Sigmoid colon (tissue), 7 donors: ENCODE results near the gene CELA3A. TPM values are rescaled to one million over a fixed set of nuclear protein-coding genes. Genes with fewer than 3 reads are reported as not detected.

ENCODE experiments used
- DNase-seq: peaks from one replicate; pipeline ENCODE4 v3.0.0-alpha.2; 2019
- H3K27ac ChIP-seq, 4 donors: fragments of 200-600 bp; sonication (generic); one replicate each; pipeline ENCODE4 v1.5.1; 2016 to 2019; ENCODE audit warnings: mild to moderate bottlenecking in 1 of 4
- H3K27me3 ChIP-seq, 3 donors: fragments of 200-600 bp; sonication (generic); one replicate each; pipeline ENCODE4 v1.5.1; 2019; ENCODE audit warnings: mild to moderate bottlenecking in 1 of 3
- H3K36me3 ChIP-seq, 4 donors: fragments of 200-600 bp; sonication (generic); one replicate each; pipeline ENCODE4 v1.5.1; 2016 to 2019
- H3K4me1 ChIP-seq, 4 donors: fragments of 200-600 bp; sonication (generic); one replicate each; pipeline ENCODE4 v1.5.1; 2017 to 2019
- H3K4me3 ChIP-seq, 4 donors: fragments of 200-600 bp; sonication (generic); one replicate each; pipeline ENCODE4 v1.5.1; 2017 to 2019; ENCODE audit warnings: mild to moderate bottlenecking in 2 of 4, moderate library complexity in 1 of 4
- H3K9me3 ChIP-seq, 4 donors: fragments of 200-600 bp in 3 of 4; sonication (generic) in 3 of 4; one replicate each; pipeline versions ENCODE4 v1.5.1 to v1.6.1; 2013 to 2019
- EP300 ChIP-seq, 4 donors: sonication (generic); formaldehyde crosslinking; IDR thresholded peaks; one replicate each; pipeline ENCODE4 v1.6.1; 2017; ENCODE audit warnings: antibody characterized with exemption in 4 of 4
- POLR2A ChIP-seq, 2 donors: fragments of 450-650 bp; IDR thresholded peaks; one replicate each; pipeline ENCODE4 v1.6.1; 2016; ENCODE audit warnings: antibody characterized with exemption in 2 of 2, mild to moderate bottlenecking in 2 of 2, moderate library complexity in 2 of 2
- POLR2AphosphoS5 ChIP-seq, 4 donors: sonication (generic); formaldehyde crosslinking; IDR thresholded peaks; one replicate each; pipeline ENCODE4 v1.6.1; 2017; ENCODE audit warnings: antibody characterized with exemption in 4 of 4
- WGBS, 2 donors: extraction: QIAGEN DNeasy Blood & Tissue Kit; methylation state at CpG; one replicate each; pipeline ENCODE4 v1.1.7; 2013; 5-methylcytosine and 5-hydroxymethylcytosine counted together
- intact Hi-C: fragments of 100-400 bp; cut with DNase I; formaldehyde crosslinking; loops from one replicate; pipeline ENCODE4 v1.15.1; 2023
- polyA plus RNA-seq, 3 donors: library from polyadenylated mRNA; stranded (reverse); fragments of 200-250 nt; gene quantifications; one replicate each; pipeline ENCODE4 v1.2.3, GENCODE V29; 2013
- total RNA-seq, 4 donors: library from RNA; depleted of rRNA; stranded (reverse); fragments of >200 nt; gene quantifications; one replicate each; pipeline ENCODE4 v1.1.0, GENCODE V29; 2016
- TF ChIP-seq, protein P1 (sequence below), 4 experiments: fragments of 450-650 bp in 3 of 4; fragments of 200-600 bp in 1 of 4; IDR thresholded peaks; one replicate each; pipeline ENCODE4 v1.5.1; 2016 to 2019; ENCODE audit warnings: antibody characterized with exemption in 4 of 4, mild to moderate bottlenecking in 3 of 4, moderate library complexity in 2 of 4
- donor health status: healthy with polysubstance abuse.
- donor health status: Bipolar disorder and iron deficiency.
- donor health status: healthy.

The CELA3A gene
- total and polyA plus RNA-seq, 7 donors = 0.54 to 13.8 (median 6.0) TPM; not detected in 4

DNA sequence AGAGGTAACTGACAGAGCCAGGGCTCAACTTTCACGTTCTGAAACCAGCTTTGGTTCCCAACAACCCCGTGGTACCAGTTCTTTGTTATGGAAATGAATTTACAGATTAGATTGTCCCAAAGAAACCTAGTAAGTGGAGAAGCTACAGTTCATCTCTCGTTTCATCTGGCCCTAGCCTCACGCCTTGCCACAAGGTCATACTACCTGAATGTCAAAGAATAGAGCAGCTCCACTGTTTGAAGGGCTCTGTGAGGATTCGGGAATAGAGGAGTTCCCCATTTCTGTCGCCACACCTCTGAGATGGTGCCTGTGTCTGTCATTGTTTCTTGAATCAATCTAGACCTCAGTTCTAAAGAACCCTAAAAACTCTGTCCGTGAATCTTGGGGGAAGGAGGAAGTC, 36.1 kb downstream of the CELA3A start:
- peaks cover 0 to 13% (median 7%) of the 10 kb centered on the region in 4 donors for H3K4me1 ChIP-seq
- no peak overlapping the region for H3K27ac ChIP-seq
- H3K4me3 ChIP-seq = no peak overlapping the region
- H3K36me3 ChIP-seq = no peaks in the 10 kb centered on the region
- TF ChIP-seq, protein P1, sequence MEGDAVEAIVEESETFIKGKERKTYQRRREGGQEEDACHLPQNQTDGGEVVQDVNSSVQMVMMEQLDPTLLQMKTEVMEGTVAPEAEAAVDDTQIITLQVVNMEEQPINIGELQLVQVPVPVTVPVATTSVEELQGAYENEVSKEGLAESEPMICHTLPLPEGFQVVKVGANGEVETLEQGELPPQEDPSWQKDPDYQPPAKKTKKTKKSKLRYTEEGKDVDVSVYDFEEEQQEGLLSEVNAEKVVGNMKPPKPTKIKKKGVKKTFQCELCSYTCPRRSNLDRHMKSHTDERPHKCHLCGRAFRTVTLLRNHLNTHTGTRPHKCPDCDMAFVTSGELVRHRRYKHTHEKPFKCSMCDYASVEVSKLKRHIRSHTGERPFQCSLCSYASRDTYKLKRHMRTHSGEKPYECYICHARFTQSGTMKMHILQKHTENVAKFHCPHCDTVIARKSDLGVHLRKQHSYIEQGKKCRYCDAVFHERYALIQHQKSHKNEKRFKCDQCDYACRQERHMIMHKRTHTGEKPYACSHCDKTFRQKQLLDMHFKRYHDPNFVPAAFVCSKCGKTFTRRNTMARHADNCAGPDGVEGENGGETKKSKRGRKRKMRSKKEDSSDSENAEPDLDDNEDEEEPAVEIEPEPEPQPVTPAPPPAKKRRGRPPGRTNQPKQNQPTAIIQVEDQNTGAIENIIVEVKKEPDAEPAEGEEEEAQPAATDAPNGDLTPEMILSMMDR (IDR thresholded peaks at IDR 0.05) = no peak
- TF ChIP-seq EP300 (IDR thresholded peaks at IDR 0.05) = no peak
- TF ChIP-seq POLR2A (IDR thresholded peaks at IDR 0.05) = no peak
- no peak for TF ChIP-seq POLR2AphosphoS5 (IDR thresholded peaks at IDR 0.05)
- intact Hi-C loops = no loop called here
- DNase-seq = no peak
- no peaks in the 10 kb centered on the region for H3K9me3 ChIP-seq
- H3K27me3 ChIP-seq = no peaks in the 10 kb centered on the region
- WGBS, 2 donors = 85 to 87% methylated on average over 7 of the region's 7 CpGs

DNA sequence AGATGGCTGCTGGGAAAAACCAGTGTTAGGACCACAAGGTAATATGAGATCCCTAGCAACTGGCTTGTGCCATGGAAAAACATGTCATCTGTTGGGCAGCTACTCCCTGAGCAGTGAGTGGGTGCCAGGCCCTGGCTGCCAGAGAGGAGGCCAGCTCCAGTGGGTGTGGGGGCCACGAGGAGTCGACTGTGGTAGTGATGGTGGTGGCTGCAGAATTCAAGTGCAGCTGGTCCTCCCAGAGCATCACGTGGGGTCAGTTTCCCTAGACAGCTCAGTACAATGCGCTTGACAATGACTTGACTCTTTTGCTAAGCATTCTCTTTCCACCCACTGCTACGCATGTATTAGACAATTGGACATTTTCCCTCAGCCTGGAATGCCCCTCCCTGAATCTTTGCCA, 36.6 kb downstream of the CELA3A start:
- WGBS, 2 donors = 92 to 94% methylated on average over 5 of the region's 5 CpGs
- Histone ChIP-seq H3K27ac (no peak overlapping the region), H3K9me3 (no peaks in the 10 kb centered on the region), H3K36me3 (no peaks in the 10 kb centered on the region), H3K4me3 (no peak overlapping the region), H3K4me1 (peaks cover 0 to 9% (median 4%) of the 10 kb centered on the region in 4 donors), H3K27me3 (no peaks in the 10 kb centered on the region)
- no peak for TF ChIP-seq POLR2AphosphoS5 (IDR thresholded peaks at IDR 0.05)
- no peak for TF ChIP-seq EP300 (IDR thresholded peaks at IDR 0.05)
- TF ChIP-seq, protein P1 (IDR thresholded peaks at IDR 0.05) = no peak
- TF ChIP-seq POLR2A (IDR thresholded peaks at IDR 0.05) = no peak
- no peak for DNase-seq
- intact Hi-C loops = no loop called here

DNA sequence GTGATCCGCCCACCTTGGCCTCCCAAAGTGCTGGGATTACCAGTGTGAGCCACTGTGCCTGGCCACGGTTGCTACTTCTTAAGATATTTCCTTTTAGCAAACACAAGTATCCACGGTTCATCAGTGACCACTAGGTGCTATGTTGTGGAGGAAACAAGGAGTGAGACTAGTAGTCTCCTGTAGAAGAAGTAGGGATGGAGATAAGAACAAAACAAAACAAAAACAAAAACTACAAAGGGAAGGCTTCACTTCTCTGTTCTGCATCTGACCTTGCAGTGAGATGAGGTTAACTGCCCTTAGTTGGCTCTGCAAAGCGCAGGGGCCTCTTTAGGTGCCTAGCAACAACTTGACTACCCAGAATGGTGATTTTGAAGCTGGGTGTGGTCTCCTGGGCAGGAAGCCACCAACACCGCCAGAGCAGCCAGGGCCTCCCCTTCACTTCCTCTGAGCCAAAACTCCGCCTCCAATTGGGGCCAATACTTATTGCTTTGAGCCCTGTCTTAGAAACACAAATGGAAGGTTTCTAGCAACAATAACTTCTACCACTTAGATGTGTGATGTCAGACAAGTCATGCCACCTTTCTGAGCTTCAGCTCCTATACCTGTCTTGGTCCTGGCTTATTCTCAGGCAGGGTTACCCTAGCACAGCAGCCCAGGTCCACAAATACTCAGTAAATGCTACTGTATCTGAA, 38.3 kb downstream of the CELA3A start:
- Histone ChIP-seq H3K27ac (peak overlapping the region in 3 of 4 donors; percentile 6 to 57 (median 31)), H3K36me3 (no peaks in the 10 kb centered on the region), H3K4me1 (peaks cover 0 to 9% (median 3%) of the 10 kb centered on the region in 4 donors), H3K4me3 (no peak overlapping the region), H3K9me3 (no peaks in the 10 kb centered on the region), H3K27me3 (no peaks in the 10 kb centered on the region)
- WGBS, 2 donors = 18 to 24% methylated on average over 6 of the region's 6 CpGs
- DNase-seq = peak; percentile 71
- intact Hi-C loops = no loop called here
- TF ChIP-seq POLR2A (IDR thresholded peaks at IDR 0.05) (no peak), EP300 (IDR thresholded peaks at IDR 0.05) (no peak), POLR2AphosphoS5 (IDR thresholded peaks at IDR 0.05) (no peak)
- TF ChIP-seq, protein P1 (IDR thresholded peaks at IDR 0.05) = no peak

DNA sequence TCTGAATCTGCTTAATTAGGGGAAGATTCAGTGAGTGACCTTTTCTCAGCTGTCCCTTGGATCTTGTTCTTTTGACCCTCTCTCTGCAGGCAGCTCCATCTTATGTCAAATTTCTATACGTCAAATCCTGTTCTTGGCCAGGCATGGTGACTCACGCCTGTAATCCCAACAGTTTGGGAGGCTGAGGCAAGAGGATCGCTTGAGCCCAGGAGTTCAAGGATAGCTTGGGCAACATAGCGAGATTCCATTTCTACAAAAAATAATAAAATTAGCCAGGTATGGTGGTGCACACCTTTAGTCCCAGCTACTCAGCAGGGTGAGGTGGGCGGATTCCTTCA, 38.8 kb downstream of the CELA3A start:
- Histone ChIP-seq H3K9me3 (no peaks in the 10 kb centered on the region), H3K4me1 (peaks cover 0 to 9% (median 3%) of the 10 kb centered on the region in 4 donors), H3K27ac (peak overlapping the region in 3 of 4 donors; percentile 6 to 57 (median 31)), H3K27me3 (no peaks in the 10 kb centered on the region), H3K36me3 (no peaks in the 10 kb centered on the region), H3K4me3 (no peak overlapping the region)
- intact Hi-C loops = no loop called here
- TF ChIP-seq POLR2A (IDR thresholded peaks at IDR 0.05) = no peak
- TF ChIP-seq, protein P1 (IDR thresholded peaks at IDR 0.05) = no peak
- DNase-seq = no peak
- whole genome bisulfite sequencing, 2 donors = 89% methylated on average over 5 of the region's 5 CpGs

DNA sequence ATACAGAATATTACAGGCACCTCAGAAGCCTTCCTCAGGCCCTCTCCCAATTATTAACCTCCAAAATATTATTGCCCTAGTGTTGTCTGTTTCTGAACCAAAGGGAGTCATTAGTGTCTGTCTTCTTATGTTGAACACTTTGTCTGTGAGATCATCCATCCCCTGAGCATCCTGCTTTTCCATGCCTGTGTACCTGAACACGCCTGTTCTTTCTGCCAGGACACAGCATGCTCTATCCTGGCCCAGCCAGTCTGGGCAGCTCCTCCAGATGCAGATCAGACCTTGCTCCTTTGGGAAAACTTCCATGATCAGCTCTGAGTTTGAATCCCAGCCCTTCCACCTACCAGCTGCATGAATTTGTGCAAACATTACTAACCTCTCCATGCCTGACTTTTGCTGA, 40.0 kb downstream of the CELA3A start:
- Histone ChIP-seq H3K36me3 (no peaks in the 10 kb centered on the region), H3K4me1 (peaks cover 0 to 9% (median 3%) of the 10 kb centered on the region in 4 donors), H3K9me3 (no peaks in the 10 kb centered on the region), H3K4me3 (no peak overlapping the region), H3K27me3 (no peaks in the 10 kb centered on the region), H3K27ac (no peak overlapping the region)
- intact Hi-C loops = no loop called here
- TF ChIP-seq POLR2A (IDR thresholded peaks at IDR 0.05) = no peak
- WGBS, 2 donors = 81 to 96% methylated on average over 1 of the region's 1 CpG
- no peak for DNase-seq
